Thyroid gland (tissue), 4 donors: Measurements from ENCODE around the gene CLEC18A.
"Not testable (repeated sequence)": the region's sequence is repeated elsewhere in the genome, so short reads cannot be mapped to it uniquely, and the experiment has no call there.

Experiments
- CTCF ChIP-seq, 6 experiments: fragments of 200-600 bp in 3 of 6; fragments of 450-650 bp in 3 of 6; sonication (generic) in 3 of 6; IDR thresholded peaks; one replicate each; pipeline ENCODE4 v1.5.1; 2016 to 2019; ENCODE audit warnings: antibody characterized with exemption in 6 of 6, mild to moderate bottlenecking in 2 of 6, inconsistent platforms in 1 of 6, moderate library complexity in 1 of 6
- POLR2A ChIP-seq, 2 donors: fragments of 450-650 bp; IDR thresholded peaks; one replicate each; pipeline ENCODE4 v1.6.1; 2017; ENCODE audit warnings: antibody characterized with exemption in 2 of 2, mild to moderate bottlenecking in 2 of 2, moderate library complexity in 1 of 2

- TF ChIP-seq CTCF, POLR2A (IDR thresholded peaks at IDR 0.05): not testable (repeated sequence)
Measured at GRCh38 chr16:69972935-69973334, 21.8 kb downstream of the CLEC18A start.
